ENCODE data around the gene AMELX.

DNA sequence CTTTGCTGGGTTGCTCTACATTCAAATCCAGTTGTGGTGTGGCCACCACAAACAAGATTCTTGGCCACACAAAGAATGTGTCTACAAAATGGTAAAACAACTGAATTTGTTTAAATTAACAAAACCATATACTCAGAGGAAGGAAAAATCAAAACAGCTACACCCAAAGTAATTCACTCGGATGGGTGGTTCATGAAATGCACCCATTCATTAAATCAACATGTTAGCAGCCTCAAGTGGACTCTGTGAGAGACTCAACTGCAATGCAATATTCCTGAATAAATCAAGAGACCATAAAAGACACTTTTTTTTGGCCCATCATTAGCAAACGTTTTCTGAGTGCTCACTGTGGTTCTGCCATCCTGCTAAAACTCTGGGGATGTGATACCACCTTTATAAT, 11.2 kb upstream of the AMELX start:
- TF ChIP-seq EZH2phosphoT487 (IDR thresholded peaks at IDR 0.05; ENCODE audit: insufficient read depth, low read depth) (no peak), EZH2 (IDR thresholded peaks at IDR 0.05; ENCODE audit: insufficient read depth, poor library complexity, severe bottlenecking) (no peak)

Measured in GM23248 (cell line).